OCI-LY7 (cell line): ENCODE measurements around the gene PHAX. TPM values are rescaled to one million over a fixed set of nuclear protein-coding genes. Genes with fewer than 3 reads are reported as not detected.

Source experiments
- BruUV-seq: library from RNA; stranded (reverse); fragments of 400-500 nt; replicated peaks from 2 replicates; lab custom pipeline; 2021; lab: Mats Ljungman, UMichigan
- CTCF ChIA-PET: fragments of 300-600 bp; sonication (Branson Sonifier 250); formaldehyde crosslinking; loops from one replicate; lab custom pipeline; 2022; ENCODE audit warnings: antibody characterized with exemption; ENCODE audit not compliant: unreplicated experiment; lab: Charles Lee
- POLR2A ChIA-PET: fragments of 300-600 bp; sonication (Branson Sonifier 250); formaldehyde crosslinking; loops from one replicate; lab custom pipeline; 2022; ENCODE audit warnings: antibody characterized with exemption; lab: Charles Lee
- DNase-seq: peaks from one replicate; pipeline ENCODE4 v3.0.0-alpha.2; 2015; ENCODE audit warnings: low spot score
- H2AFZ ChIP-seq: fragments of 200-600 bp; sonication (generic), shearing (Covaris generic); 2 replicates; pipeline ENCODE4 v1.6.1; 2014; ENCODE audit warnings: mild to moderate bottlenecking, antibody characterized with exemption, low read length, moderate library complexity
- H3K27ac ChIP-seq: fragments of 200-600 bp; sonication (generic); 2 replicates; pipeline ENCODE4 v1.5.1; 2014; ENCODE audit warnings: mixed run types, low read depth, mild to moderate bottlenecking, moderate library complexity, low read length, inconsistent platforms; ENCODE audit not compliant: poor library complexity, severe bottlenecking
- H3K36me3 ChIP-seq: fragments of 200-600 bp; sonication (generic); 2 replicates; pipeline ENCODE4 v1.6.1; 2014; ENCODE audit warnings: mild to moderate bottlenecking, antibody characterized with exemption, low read length, moderate library complexity, mixed read lengths; ENCODE audit not compliant: insufficient read depth
- H3K4me1 ChIP-seq: fragments of 200-600 bp; sonication (generic); 2 replicates; pipeline ENCODE4 v1.5.1; 2014; ENCODE audit warnings: mild to moderate bottlenecking, low read length; ENCODE audit not compliant: insufficient read depth, poor library complexity, severe bottlenecking
- H3K4me2 ChIP-seq: fragments of 200-600 bp; sonication (generic); 2 replicates; pipeline ENCODE4 v1.6.1; 2014; ENCODE audit warnings: mild to moderate bottlenecking, low read length
- H3K4me3 ChIP-seq: fragments of 200-600 bp; sonication (generic); 2 replicates; pipeline ENCODE4 v1.5.1; 2014; ENCODE audit warnings: mild to moderate bottlenecking, low read depth, low read length; ENCODE audit not compliant: poor library complexity, severe bottlenecking
- H3K79me2 ChIP-seq: fragments of 200-600 bp; sonication (generic); 2 replicates; pipeline ENCODE4 v1.6.1; 2016; ENCODE audit warnings: low read depth, mild to moderate bottlenecking, low read length, moderate library complexity, mixed read lengths; ENCODE audit not compliant: insufficient read depth
- H3K9me2 ChIP-seq: fragments of 200-600 bp; sonication (generic); 2 replicates; pipeline ENCODE4 v1.6.1; 2016; ENCODE audit warnings: mild to moderate bottlenecking, low read length, mixed read lengths; ENCODE audit not compliant: insufficient read depth
- H3K9me3 ChIP-seq: fragments of 200-600 bp; sonication (generic); 2 replicates; pipeline ENCODE4 v1.6.1; 2014; ENCODE audit warnings: mild to moderate bottlenecking, mixed run types, low read length, mixed read lengths
- H4K20me1 ChIP-seq: fragments of 200-600 bp; sonication (generic); 2 replicates; pipeline ENCODE4 v1.6.1; 2014; ENCODE audit warnings: mild to moderate bottlenecking, antibody characterized with exemption, low read length, moderate library complexity, mixed read lengths; ENCODE audit not compliant: insufficient read depth
- CTCF ChIP-seq: fragments of 200-600 bp; sonication (generic); conservative IDR thresholded peaks from 2 replicates; pipeline ENCODE4 v1.5.1; 2014; ENCODE audit warnings: mild to moderate bottlenecking, antibody characterized with exemption, low read length, moderate library complexity, mixed read lengths
- EZH2phosphoT487 ChIP-seq: fragments of 200-600 bp; sonication (generic); IDR thresholded peaks from 2 replicates; pipeline ENCODE4 v1.6.1; 2018; ENCODE audit warnings: low read depth, borderline replicate concordance, mild to moderate bottlenecking, mixed run types, antibody characterized with exemption, low read length, moderate library complexity, mixed read lengths
- intact Hi-C: fragments of 100-400 bp; cut with micrococcal nuclease; formaldehyde crosslinking; loops from one replicate; pipeline ENCODE4 v1.10.0; 2022; ENCODE audit not compliant: unreplicated experiment
- total RNA-seq, 2 experiments: library from RNA; depleted of rRNA in 1 of 2; stranded (reverse); fragments of >200 nt in 1 of 2; shearing (Covaris generic) in 1 of 2; gene quantifications; 2 replicates each; pipeline ENCODE4 v1.2.3, GENCODE V29; 2014 to 2022

The PHAX gene
- total RNA-seq, 2 experiments from 2014 or later: 73.8 to 128 TPM

DNA sequence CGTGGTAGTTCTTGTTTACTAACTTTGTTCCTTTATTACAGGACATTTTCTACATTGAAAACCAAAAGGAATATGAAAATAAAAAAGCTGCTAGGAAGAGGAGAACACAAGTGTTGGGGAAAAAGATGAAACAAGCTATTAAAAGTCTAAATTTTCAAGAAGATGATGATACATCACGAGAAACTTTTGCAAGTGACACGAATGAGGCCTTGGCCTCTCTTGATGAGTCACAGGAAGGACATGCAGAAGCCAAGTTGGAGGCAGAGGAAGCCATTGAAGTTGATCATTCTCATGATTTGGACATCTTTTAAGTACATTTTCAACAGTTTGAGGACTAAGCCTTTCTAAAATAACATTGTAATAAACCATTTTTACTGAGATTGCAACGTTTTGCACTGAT lies 23.8 kb downstream of the PHAX start:
- DNase-seq: no peak
- H3K4me2 ChIP-seq: no peak overlapping the region
- ChIA-PET CTCF (no interaction called here), POLR2A (interaction anchor here (0.7 to 1.0 kb wide), 4 partner anchors 9 to 766 kb away, joined by 3 to 4 read pairs (median 3); no protein-coding TSS in a partner anchor)
- intact Hi-C loops: no loop called here
- BruUV-seq: no TSS peak
- H3K79me2 ChIP-seq: peaks cover 46% of the 10 kb centered on the region
- no peaks in the 10 kb centered on the region for H3K9me2 ChIP-seq
- H3K4me1 ChIP-seq: no peaks in the 10 kb centered on the region
- H3K9me3 ChIP-seq: no peaks in the 10 kb centered on the region
- H3K4me3 ChIP-seq: no peak overlapping the region
- H3K27ac ChIP-seq: no peak overlapping the region
- H2AFZ ChIP-seq: no peak overlapping the region
- no peak for TF ChIP-seq CTCF
- no peak for TF ChIP-seq EZH2phosphoT487
- H3K36me3 ChIP-seq: peaks cover 96% of the 10 kb centered on the region
- H4K20me1 ChIP-seq: no peaks in the 10 kb centered on the region

GRCh38 chr5:126628102-126628501 lies 27.4 kb downstream of the PHAX start:
- no peak for TF ChIP-seq CTCF
- no peak for TF ChIP-seq EZH2phosphoT487
- Histone ChIP-seq H3K27ac (no peak overlapping the region), H3K36me3 (peaks cover 63% of the 10 kb centered on the region), H2AFZ (no peak overlapping the region), H3K4me2 (no peak overlapping the region), H4K20me1 (no peaks in the 10 kb centered on the region), H3K4me1 (no peaks in the 10 kb centered on the region), H3K9me3 (no peaks in the 10 kb centered on the region), H3K79me2 (peaks cover 13% of the 10 kb centered on the region), H3K9me2 (no peaks in the 10 kb centered on the region), H3K4me3 (no peak overlapping the region)
- BruUV-seq: no TSS peak
- POLR2A ChIA-PET: interaction anchor here (0.6 to 1.9 kb wide), 3 partner anchors 13 to 78 kb away, joined by 3 to 5 read pairs (median 4); no protein-coding TSS in a partner anchor
- DNase-seq: no peak
- CTCF ChIA-PET: no interaction called here
- intact Hi-C loops: no loop called here

GRCh38 chr5:126631920-126632319 lies 31.2 kb downstream of the PHAX start:
- Histone ChIP-seq H3K79me2 (no peaks in the 10 kb centered on the region), H3K4me1 (no peaks in the 10 kb centered on the region), H3K9me3 (no peaks in the 10 kb centered on the region), H3K4me2 (no peak overlapping the region), H4K20me1 (no peaks in the 10 kb centered on the region), H3K27ac (no peak overlapping the region), H2AFZ (no peak overlapping the region), H3K9me2 (no peaks in the 10 kb centered on the region), H3K4me3 (no peak overlapping the region), H3K36me3 (peaks cover 27% of the 10 kb centered on the region)
- BruUV-seq: no TSS peak
- ChIA-PET POLR2A (interaction anchor here (0.6 to 1.1 kb wide), 3 partner anchors 9 to 684 kb away, joined by 3 to 4 read pairs (median 4); no protein-coding TSS in a partner anchor), CTCF (no interaction called here)
- intact Hi-C loops: no loop called here
- no peak for TF ChIP-seq EZH2phosphoT487
- TF ChIP-seq CTCF: no peak
- no peak for DNase-seq
